GM19099 (cell line): ENCODE data around the gene PIGU.
A peak's percentile ranks its signal among the peaks of the same experiment; 100 is the strongest.

Source experiments
- POLR2A ChIP-seq: IDR thresholded peaks from 3 replicates; pipeline ENCODE4 v1.6.1; 2011; ENCODE audit warnings: low read depth; ENCODE audit not compliant: insufficient read length; ENCODE audit errors: extremely low read depth

Gene PIGU, protein sequence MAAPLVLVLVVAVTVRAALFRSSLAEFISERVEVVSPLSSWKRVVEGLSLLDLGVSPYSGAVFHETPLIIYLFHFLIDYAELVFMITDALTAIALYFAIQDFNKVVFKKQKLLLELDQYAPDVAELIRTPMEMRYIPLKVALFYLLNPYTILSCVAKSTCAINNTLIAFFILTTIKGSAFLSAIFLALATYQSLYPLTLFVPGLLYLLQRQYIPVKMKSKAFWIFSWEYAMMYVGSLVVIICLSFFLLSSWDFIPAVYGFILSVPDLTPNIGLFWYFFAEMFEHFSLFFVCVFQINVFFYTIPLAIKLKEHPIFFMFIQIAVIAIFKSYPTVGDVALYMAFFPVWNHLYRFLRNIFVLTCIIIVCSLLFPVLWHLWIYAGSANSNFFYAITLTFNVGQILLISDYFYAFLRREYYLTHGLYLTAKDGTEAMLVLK

DNA sequence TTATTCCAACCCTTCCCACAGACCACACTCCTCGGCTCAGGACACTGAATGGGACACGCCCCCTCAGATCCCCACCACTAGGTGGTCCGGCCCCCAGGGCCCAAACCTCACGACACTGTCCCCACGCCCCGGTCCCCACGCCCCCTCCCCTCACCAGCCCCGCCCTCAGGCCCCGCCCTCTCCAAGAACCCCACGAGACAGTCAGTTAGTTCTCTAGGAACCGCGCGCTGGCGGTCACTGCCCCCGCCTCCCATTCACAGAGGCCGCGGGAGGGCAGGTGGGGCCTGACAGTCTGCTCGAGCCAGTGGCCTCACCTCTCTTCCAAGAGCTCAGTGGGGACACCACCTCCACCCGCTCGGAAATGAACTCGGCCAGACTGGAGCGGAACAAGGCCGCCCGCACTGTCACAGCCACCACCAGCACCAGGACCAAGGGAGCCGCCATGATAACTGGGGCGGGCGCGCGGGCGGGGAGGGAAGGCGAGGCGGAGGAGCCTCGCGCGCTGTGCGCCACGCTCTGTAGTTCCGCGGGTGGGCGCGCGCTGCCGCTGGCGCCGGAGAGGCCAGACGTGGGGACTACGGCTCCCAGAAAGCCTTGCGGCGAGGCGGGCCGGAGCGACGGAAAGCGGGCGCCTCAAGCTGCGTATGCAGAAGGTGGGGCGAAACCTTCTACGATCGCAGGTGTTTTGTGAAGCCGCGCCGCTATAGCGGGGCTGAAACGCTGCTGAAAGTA is at the start of gene PIGU:
Gene PIGU (minus strand): TSS at position 451 of the 732 bp plus-strand sequence. CDS start 7 bp downstream, at position 444.
- peak; percentile 83 for TF ChIP-seq POLR2A

DNA sequence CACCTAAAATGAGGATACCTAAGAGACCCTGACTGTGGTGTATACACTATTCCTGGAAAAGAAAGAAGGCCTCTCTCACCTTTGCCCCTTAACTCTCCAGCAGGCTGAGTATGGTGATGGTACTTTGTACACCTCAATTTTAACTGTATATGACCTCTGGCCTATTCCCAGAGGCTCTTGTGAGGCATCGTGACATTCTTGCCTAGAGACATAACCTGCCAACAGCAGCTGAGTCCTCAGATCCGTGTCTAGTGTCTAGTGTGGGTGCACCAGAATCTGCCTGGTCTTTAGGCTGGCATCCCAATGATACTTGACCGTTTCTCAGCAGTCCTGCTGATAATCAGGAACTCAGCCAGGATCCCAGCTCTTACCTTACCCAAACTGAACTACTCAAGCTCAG is 47.3 kb upstream of the PIGU start:
- TF ChIP-seq POLR2A, result no peak

DNA sequence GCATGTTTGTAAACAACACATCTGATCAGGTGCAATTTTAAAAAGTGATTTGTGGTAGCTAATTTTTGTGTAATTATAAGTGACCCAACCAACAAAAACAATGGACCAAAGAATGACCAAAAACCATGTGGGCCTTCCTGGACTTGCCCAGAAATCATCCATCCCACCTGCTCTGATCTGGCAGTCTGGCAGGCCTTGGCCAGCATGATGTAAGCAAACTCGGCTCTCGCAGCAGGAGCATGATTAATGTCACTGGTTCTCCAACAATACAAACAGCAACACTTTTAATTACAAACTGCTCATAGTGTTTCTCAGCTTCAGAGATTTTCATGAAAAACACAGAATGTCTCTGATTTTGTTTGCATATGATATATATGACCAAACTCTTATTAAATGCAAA is 43.4 kb upstream of the PIGU start:
- no peak for TF ChIP-seq POLR2A

DNA sequence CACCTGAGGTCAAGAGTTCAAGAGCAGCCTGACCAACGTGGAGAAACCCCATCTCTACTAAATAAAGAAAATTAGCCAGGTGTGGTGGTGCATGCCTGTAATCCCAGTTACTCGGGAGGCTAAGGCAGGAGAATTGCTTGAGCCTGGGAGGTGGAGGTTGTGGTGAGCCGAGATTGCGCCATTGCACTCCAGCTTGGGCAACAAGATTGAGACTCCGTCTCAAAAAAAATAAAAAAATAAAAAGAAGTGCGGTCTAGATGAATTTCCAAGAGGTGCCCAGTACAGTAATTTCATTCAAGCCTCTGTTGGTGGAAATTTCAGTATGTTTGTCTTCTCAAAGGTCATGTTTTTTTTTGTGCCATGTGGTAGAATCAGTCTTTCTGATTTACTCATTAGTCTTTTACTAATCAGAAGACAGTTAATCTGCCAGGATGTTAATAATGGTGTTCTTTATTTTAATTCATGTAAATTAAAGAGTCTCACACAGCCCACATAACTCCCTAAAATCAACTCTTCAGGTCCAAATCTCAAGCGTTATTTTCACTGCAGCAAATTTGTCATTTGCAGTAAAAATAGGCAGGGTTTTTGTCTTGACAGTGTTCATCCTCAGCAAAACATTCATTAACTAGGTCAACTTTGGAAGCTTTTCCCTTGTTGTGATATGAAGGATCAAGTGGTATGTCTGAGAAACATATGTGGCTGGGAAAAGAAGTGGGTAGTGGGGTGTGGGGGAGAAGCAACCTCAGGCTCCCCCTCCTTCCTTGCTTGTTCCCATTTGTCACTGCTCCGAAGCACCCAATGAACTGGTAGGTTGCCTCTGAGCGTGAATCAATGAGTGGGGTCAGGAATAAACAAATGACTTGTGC is 40.6 kb upstream of the PIGU start:
- TF ChIP-seq POLR2A, result no peak

DNA sequence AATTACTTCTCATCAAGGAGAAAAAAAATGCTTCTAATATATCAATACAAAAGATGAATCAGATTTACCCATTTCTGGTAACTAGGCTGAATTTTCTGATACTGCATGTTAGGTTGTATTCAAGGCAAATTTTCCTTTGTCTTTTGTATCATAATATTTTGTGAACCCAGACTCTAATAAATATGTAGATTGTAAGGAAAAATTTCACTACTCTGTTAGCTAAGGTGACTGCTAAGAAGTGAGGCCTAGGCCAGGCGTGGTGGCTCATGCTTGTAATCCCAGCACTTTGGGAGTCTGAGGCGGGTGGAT is 40.0 kb upstream of the PIGU start:
- no peak for TF ChIP-seq POLR2A

DNA sequence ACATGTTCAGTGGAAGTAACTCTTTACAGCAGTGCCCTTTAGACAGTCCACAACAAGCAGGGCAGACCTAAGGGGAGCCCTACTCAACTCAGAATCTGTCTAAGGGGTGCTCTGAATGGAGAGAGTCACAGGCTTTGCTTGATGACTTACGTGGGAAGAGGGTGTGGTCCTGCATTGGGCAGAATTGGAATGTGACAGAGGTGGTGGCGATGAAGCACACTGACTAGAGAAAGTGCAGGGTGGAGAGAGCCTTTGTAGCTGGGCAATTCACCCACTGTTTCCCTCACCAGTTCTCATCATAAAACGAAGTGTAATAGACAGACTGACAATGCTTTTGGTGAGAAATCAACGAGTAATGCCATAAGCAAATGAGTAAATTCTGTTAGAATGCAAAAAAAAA is 38.5 kb upstream of the PIGU start:
- no peak for TF ChIP-seq POLR2A

DNA sequence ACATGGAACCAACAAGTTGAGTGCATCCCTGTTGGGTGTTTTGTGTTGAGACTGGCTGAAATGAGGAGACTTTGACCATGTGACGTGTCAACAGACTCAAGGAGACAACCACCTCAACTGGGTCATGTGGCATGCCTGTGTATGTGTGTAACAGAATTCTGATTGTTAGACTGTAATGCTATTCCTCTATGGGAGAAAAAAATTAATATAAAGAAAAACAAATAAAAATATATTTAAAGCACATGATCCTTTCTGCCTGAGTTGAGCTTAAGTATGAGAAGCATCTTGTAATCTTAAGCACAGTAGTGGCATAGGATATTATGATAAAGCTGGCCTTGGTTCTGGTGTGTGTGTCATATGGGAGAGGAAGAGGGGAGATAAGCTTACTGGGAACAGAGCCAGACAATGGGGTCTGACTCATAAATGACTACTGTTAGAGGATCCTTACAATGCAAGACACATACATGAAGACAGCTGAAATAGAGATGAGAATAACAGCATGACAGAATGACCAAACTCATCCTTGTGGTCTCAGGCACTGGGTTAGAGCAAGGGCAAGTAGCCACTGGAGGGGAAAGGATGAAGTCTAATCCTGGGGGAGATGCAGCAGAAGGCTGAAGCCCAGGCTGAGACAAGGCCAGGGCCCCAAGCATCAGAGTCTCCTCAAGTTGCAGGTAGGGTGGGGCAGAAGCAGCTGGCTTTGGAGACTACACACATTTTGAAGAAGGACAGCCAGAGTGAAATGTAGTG is 36.5 kb upstream of the PIGU start:
- no peak for TF ChIP-seq POLR2A

DNA sequence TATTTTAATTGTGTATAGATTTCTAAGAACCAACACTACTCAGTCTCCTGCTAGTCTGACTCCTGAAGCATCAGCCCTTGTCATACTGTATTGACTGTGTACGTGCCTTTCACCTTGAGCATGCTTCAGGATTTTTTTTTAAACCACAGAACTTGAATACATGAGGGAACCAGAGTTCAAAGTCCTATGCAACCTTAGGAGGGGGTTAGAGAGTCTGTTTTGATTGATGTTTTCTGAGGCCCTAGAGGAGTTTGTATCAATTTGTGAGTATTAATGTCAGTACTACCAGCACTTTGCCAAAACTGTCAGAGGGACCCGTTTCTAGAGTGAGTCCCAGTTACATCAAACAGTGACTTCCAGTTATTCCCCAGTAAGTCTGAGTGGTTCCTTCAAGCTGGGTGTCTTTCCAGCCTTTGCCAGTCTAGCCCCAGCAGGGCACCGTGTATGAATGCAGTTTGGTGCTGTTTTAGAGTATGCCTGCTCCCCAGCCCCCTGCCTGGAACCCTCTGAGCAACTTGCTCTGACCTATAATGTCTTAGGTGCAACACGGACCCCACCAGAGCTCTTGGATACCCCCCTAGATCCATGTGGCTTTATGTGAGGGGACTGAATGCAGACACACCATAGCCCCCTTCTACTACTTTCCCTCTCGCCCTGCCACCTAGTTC is 35.8 kb upstream of the PIGU start:
- TF ChIP-seq POLR2A, result no peak

DNA sequence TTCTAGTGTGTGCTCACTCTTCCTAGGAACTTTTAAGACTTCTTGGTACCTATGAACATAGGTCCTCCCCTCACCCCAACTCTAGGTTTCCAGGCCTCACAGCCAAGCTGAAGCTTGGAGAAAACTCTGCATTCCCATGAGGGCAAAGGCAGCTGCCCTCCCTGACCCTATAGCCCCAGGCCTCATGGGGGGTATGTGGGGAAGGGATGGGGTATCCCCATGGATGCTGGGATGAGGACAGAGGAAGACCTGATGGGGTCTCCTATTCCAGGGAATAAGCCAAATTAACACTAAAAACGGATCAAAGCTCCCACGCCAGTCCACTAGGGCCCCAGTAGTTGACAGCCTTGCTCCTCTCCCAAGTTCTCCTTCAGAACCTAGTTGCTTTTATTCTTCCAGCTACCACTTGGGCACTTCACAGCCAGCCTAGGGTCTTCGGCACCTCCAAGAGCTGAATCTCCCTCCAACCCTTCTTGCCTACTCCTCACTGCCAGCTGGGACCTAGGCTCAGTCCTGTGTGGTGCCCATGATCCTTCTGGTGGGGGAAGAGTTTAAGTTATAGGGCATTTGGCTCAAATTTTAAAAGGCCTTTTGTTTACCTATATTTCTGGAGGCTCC is 35.0 kb upstream of the PIGU start:
- TF ChIP-seq POLR2A, result no peak

DNA sequence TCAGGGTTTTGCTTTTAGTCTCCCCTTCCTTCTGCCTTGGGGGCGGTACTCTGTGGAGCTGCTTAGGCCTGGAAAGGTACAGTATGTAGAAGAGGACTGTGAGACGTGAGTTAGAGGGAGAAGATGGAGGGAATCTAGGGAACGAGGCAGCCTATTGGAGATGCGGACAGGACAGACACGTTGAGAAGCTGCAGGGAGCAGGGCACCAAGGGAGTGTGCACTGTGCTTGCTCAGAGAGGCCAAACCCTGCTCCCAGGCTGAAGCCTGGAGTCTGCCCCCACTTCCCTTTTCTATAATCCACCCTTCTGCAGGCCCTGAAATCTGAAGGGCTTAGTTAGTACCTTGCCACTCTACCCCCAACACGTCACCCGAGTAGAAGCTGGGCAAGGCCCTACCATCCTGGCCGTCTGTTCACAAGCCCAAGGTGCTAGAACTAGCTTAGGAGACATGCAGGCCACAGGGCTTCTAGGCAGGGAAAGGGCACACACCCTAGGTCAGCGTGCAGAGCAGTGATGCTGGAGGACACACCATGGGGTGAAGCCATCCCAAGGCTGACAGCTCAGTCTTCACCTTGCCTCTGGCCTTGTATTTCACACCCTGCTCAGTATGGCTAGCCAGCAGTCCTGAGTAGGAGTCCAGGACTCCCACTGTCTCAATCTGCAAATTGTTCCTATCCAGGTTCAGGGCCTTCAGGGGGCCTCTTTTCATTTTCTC is 34.1 kb upstream of the PIGU start:
- no peak for TF ChIP-seq POLR2A

DNA sequence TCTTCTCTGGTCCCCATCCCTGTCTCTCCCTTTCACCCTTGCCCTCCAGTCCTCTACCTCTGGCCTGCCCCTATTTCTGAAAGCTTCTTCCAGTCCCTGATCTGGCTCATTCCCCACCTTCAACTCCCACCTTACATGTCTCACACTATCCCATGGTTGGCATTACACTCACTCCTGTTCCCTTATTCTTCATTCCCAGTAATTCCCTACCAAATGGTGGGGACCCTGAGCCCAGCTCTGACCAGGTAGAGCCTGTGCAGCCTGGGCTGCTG is 33.6 kb upstream of the PIGU start:
- TF ChIP-seq POLR2A, result no peak

DNA sequence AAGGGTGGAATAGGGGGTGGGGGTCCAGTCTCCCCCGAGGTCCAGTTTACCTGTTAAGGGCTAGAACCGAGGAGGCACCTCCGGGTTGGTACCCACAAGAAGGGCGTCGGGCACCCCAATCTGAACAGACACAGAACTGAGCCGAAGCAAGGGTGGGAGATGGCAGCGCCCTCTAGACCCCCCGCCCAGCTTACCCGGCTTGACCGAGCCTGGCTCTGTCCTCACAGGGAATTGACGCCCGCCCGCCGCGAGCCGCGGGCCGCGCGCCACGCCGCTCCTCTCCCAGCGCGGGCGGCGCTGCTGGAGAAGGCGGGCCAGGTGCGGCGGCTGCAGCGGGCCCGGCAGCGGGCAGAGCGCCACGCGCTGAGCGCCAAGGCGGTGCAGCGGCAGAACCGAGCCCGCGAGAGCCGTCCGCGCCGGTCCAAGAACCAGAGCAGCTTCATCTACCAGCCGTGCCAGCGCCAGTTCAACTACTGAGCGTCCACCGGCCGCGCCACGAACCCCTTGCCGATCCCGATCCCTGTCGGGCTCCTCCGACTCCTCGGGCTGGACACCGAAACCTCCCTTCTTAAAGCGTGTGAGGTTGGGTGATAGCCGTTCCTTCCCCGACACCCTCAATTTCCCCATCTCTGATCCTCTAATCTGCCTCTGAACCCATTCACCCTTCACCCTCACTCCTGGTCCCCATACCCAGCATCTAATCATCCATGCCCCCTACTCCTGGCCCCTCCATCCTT is 33.1 kb upstream of the PIGU start:
- TF ChIP-seq POLR2A, result peak; percentile 16

DNA sequence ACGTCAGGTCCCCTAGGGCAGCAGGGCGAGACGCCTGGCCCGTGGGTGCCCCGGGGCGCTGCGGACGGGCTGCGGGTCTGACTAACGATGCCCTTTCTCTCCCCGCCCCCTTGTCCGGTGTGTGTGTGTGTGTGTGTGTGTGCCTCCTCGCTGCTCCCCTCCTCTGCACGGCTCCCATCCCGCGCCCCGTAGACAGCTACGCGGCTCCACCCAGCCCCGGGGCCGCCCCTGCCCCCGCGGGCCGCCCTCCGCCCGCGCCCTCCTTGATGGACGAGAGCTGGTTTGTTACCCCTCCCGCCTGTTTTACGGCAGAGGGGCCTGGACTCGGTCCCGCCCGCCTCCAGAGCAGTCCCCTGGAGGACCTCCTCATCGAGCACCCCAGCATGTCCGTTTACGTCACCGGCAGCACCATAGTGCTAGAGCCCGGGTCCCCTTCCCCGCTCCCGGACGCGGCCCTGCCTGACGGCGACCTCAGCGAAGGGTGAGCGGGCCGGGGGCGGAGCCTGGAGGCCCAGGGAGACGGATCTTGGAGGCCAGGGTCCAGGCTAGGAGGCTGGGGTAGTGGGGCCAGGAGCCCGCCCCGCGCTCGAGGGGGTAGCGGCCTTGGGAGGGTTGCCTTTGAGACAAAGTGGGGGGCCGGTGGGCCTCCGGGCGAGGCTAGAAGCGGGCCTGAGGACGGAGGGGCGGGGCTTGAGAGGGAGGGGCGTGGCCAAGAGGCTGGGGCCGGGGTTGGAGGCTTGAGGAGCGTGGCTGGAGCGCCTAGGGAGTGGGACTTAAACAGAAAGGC is 32.3 kb upstream of the PIGU start:
- peak; percentile 29 for TF ChIP-seq POLR2A
